NCI-H460 (cell line): Measurements from ENCODE around the gene C5orf22. TPM values are rescaled to one million over a fixed set of nuclear protein-coding genes. Genes with fewer than 3 reads are reported as not detected.
"Not testable (repeated sequence)": the region's sequence is repeated elsewhere in the genome, so short reads cannot be mapped to it uniquely, and the experiment has no call there.

ENCODE experiments used
- DNase-seq: peaks from one replicate; pipeline ENCODE4 v3.0.0-alpha.2; 2016; ENCODE audit warnings: low read depth; ENCODE audit errors: extremely low read depth
- small RNA-seq, 2 experiments: library from RNA; depleted of rRNA; stranded (forward); fragments of <200 nt; gene quantifications; one replicate each; pipeline ENCODE3, GENCODE V24; 2014
- total RNA-seq: library from RNA; depleted of rRNA; stranded (reverse); fragments of >200 nt; shearing (Covaris generic); gene quantifications from 2 replicates; pipeline ENCODE4 v1.2.3, GENCODE V29; 2014; rRNA removed

The C5orf22 gene
- total RNA-seq, 1 experiment from 2014 or later, result 31.0 TPM

DNA sequence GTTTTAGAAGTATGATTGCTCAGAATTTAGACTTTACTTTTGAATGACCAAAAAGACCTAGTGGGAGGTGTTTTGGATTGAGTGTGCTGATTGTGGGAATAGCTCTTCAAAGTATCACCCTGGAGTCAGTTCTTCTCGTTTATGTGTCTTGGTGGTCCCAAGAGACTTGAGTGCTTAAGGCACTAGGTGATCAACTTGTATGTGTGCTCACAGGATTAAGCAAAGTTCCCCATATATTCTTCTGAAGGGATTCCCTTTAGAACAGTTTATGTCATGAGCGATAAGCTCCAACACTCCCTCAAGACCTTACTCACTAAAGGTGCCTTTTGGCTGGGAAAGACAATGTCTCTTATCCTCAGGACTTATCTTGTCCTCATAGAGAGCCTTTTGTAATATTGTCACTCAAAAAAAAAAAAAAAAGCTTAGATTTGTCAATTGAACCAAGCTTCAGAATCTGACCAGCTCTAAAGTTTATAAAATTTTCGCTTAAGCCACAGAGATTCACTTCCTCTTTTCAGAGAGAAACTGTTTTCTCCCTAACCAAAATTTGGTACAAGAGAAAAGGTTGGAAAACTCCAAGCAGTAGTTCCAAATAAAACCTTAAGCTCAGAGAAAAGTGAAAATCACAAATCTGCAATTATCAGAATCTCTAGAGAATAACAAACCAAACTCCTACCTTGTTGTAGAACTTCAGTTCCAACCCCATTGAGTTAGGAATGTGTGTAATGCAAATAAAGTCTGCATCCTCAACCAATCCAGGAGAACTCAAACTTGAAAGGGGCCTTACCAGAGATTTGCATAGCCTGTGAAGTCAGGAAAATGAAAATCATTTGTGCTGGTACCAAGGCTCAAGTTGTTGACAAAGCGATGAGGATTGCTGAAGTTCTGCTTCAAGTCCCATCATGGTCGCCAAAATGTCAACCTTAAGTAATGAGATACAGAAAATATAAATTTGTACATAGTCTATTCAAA lies 66.8 kb downstream of the C5orf22 start:
- no peak for DNase-seq

DNA sequence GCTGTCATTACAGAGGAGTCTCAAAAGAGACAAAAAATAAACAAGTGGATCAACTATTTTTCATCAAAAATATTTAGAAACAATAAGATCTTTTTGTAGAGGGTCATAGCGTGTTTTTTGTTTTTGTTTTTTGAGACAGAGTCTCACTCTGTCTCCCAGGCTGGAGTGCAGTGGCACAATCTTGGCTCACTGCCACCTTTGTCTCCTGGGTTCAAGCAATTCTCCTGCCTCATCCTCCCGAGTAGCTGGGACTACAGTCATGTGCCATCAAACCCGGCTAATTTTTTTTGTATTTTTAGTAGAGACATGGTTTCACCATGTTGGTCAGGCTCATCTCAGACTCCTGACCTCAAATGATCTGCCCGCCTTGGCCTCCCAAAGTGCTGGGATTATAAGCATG lies 70.2 kb downstream of the C5orf22 start:
- not testable (repeated sequence) for DNase-seq

DNA sequence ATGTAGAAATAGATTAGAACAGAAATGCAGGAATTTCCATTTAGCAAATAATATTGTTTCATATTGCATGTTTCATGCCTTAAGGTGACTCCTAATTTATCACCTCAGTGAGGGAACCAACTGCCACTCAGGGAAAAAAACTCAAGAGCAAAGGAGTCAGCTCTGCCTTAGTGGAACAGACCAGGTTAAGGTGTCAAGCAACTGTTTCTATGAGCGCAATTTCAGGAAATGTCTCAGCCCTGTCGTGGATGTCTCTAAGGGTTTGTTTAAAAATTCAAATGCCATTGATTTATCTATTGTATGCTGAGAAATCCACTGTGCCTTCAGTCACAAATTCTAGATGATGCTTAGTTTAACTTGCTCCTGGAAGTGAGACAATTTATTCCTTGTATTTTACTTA lies 72.1 kb downstream of the C5orf22 start:
- DNase-seq, result no peak

DNA sequence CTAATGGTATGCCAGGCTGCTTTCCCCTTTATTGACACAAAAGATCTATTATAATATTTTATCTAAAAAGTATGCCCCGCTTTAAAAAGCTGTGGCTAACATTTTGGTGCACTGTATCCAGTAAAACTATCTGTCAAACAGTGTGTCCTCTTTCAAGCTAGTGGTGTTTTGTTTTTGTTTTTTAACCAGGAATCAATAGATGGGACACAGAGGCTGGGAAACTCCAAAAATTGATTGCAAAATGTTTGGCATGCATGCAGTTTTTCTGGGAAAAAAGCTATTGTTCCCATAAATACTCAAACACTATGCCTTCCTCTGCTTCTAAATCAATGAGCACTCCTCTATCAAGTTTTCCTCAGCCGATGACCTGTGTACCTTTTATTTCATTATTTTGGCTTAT lies 72.5 kb downstream of the C5orf22 start:
- DNase-seq, result no peak

Small RNAs within 50 kb of the gene (small RNA-seq; reads per million reads assigned to genes)
- gene RF00019 (0 reads per million in 2 experiments), gene RNU6-363P (0.06 reads per million in 2 experiments)

Other genes with a start within 250 kb of the C5orf22 start
- gene DROSHA, start 208 bp upstream of the C5orf22 start, total RNA-seq, result 36.0 and 39.0 TPM in 2 replicates
- gene PDZD2, start 106.8 kb downstream of the C5orf22 start, total RNA-seq, result not detected in 2 replicates